ENCODE data around the gene BSN. TPM values are rescaled to one million over a fixed set of nuclear protein-coding genes. Genes with fewer than 3 reads are reported as not detected.

The BSN gene
- total RNA-seq, 5 donors from 2014 or later (not counting 1 experiment from before 2014, with no cell fraction given) = 0.08 to 0.44 (median 0.32) TPM

DNA sequence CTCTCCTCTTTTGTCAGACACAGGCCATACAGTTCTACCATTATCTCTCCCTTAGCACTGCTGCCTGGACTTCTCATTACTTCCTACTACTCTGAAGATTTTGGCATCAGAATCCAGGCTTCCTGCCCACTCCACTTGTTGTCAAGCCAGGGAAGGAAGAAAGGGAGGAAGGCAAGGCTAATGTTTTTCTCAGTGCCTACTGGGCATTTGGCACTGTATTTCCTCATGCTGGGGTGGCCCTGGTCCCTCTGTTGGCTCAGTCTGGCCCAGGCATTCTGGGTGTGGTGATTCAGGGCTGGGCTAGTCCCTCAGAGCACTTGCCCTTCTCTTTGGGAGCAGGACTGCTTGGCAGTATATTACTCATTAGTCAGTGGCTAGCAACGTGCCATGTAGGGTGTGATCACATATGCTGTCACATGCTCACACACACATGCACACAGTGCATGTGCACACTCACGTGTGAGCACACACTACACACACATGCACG, 52.9 kb downstream of the BSN start:
- Mint-ChIP-seq H3K9me3 (peaks cover 0 to under 1% (median 0%) of the 10 kb centered on the region in 3 donors), H3K27me3 (no peaks in the 10 kb centered on the region), H3K36me3 (no peaks in the 10 kb centered on the region), H3K4me1 (peaks cover 20 to 21% (median 20%) of the 10 kb centered on the region in 3 donors), H3K4me3 (no peak overlapping the region), H3K27ac (no peak overlapping the region)
- WGBS (ENCODE audit: insufficient coverage) = 84% methylated on average over 3 of the region's 3 CpGs
- ATAC-seq (replicated peaks in 1 of 4) = no peak
- CTCF ChIA-PET = no interaction called here
- no peaks in the 10 kb centered on the region for H3K36me3 ChIP-seq (ENCODE audit: control insufficient read depth in 2 of 2, extremely low read depth in 1 of 2, insufficient read depth in 1 of 2, low read length in 1 of 2)
- peaks cover 7 to 14% of the 10 kb centered on the region in 2 experiments for H3K4me1 ChIP-seq (ENCODE audit: control insufficient read depth in 1 of 2, extremely low read depth in 1 of 2, insufficient read depth in 2 of 2, low read length in 2 of 2)
- no peak overlapping the region for H3K27ac ChIP-seq (ENCODE audit: low read length)
- no peaks in the 10 kb centered on the region for H3K9me3 ChIP-seq
- H3K27me3 ChIP-seq (replicated peaks in 1 of 2; ENCODE audit: control insufficient read depth in 2 of 2, extremely low read depth in 1 of 2, insufficient read depth in 2 of 2, low read length in 1 of 2) = peaks cover 0 to 3% of the 10 kb centered on the region in 2 experiments
- POLR2A ChIA-PET = no interaction called here
- H3K4me3 ChIP-seq (ENCODE audit: control insufficient read depth in 1 of 2, extremely low read depth in 1 of 2, low read length in 1 of 2) = no peak overlapping the region
- no peak for DNase-seq

GRCh38 chr3:49607796-49608195, 53.5 kb downstream of the BSN start:
- H3K27ac ChIP-seq (ENCODE audit: low read length) = no peak overlapping the region
- no peak overlapping the region for H3K4me3 ChIP-seq (ENCODE audit: control insufficient read depth in 1 of 2, extremely low read depth in 1 of 2, low read length in 1 of 2)
- Mint-ChIP-seq H3K36me3 (no peaks in the 10 kb centered on the region), H3K4me1 (peaks cover 17 to 18% (median 17%) of the 10 kb centered on the region in 3 donors), H3K4me3 (no peak overlapping the region), H3K27me3 (no peaks in the 10 kb centered on the region), H3K9me3 (peaks cover 3 to 6% (median 6%) of the 10 kb centered on the region in 3 donors), H3K27ac (no peak overlapping the region)
- peaks cover 6 to 7% of the 10 kb centered on the region in 2 experiments for H3K4me1 ChIP-seq (ENCODE audit: control insufficient read depth in 1 of 2, extremely low read depth in 1 of 2, insufficient read depth in 2 of 2, low read length in 2 of 2)
- CTCF ChIA-PET = no interaction called here
- WGBS (ENCODE audit: insufficient coverage) = 50% methylated on average over 1 of the region's 5 CpGs
- POLR2A ChIA-PET = no interaction called here
- H3K36me3 ChIP-seq (ENCODE audit: control insufficient read depth in 2 of 2, extremely low read depth in 1 of 2, insufficient read depth in 1 of 2, low read length in 1 of 2) = no peaks in the 10 kb centered on the region
- H3K27me3 ChIP-seq (replicated peaks in 1 of 2; ENCODE audit: control insufficient read depth in 2 of 2, extremely low read depth in 1 of 2, insufficient read depth in 2 of 2, low read length in 1 of 2) = peaks cover 0 to 3% of the 10 kb centered on the region in 2 experiments
- H3K9me3 ChIP-seq = no peaks in the 10 kb centered on the region
- DNase-seq (no peak), ATAC-seq (replicated peaks in 1 of 4) (no peak)

- no peaks in the 10 kb centered on the region for H3K27me3 Mint-ChIP-seq
- no peak overlapping the region for H3K27ac Mint-ChIP-seq
- ChIA-PET CTCF (no interaction called here), POLR2A (no interaction called here)
- peaks cover 1 to 2% (median 2%) of the 10 kb centered on the region in 3 donors for H3K4me1 Mint-ChIP-seq
- Histone ChIP-seq H3K36me3 (ENCODE audit: control insufficient read depth in 2 of 2, extremely low read depth in 1 of 2, insufficient read depth in 1 of 2, low read length in 1 of 2) (no peaks in the 10 kb centered on the region), H3K4me1 (ENCODE audit: control insufficient read depth in 1 of 2, extremely low read depth in 1 of 2, insufficient read depth in 2 of 2, low read length in 2 of 2) (no peaks in the 10 kb centered on the region), H3K4me3 (ENCODE audit: control insufficient read depth in 1 of 2, extremely low read depth in 1 of 2, low read length in 1 of 2) (no peak overlapping the region), H3K9me3 (no peaks in the 10 kb centered on the region), H3K27ac (ENCODE audit: low read length) (no peak overlapping the region), H3K27me3 (replicated peaks in 1 of 2; ENCODE audit: control insufficient read depth in 2 of 2, extremely low read depth in 1 of 2, insufficient read depth in 2 of 2, low read length in 1 of 2) (peaks cover 0 to 3% of the 10 kb centered on the region in 2 experiments)
- H3K36me3 Mint-ChIP-seq = no peaks in the 10 kb centered on the region
- 72% methylated on average over 3 of the region's 5 CpGs for WGBS (ENCODE audit: insufficient coverage)
- no peak overlapping the region for H3K4me3 Mint-ChIP-seq
- ATAC-seq (replicated peaks in 1 of 4) = no peak
- no peak for DNase-seq
- H3K9me3 Mint-ChIP-seq = peaks cover 3 to 9% (median 6%) of the 10 kb centered on the region in 3 donors
Measured at GRCh38 chr3:49609314-49609713, 55.0 kb downstream of the BSN start.

DNA sequence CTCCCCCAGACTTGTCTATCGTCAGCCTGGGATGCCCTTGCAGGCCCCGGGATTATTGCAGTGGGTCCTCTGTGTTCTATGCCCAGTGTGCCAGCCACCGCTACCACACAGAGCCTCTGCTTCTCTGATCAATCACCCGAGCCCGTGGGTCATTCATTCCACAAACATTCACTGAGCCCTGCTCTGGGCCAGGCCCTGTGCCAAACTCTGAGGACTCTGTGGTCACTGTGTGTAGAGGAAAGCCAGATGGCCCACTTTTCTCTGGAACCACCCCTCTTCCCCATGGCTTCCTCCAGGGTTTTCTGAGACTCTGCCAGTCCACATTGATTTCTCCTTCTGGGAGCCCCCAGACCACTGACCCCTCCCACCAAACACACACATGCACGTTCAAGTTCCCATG, 55.5 kb downstream of the BSN start:
- Histone ChIP-seq H3K4me3 (ENCODE audit: control insufficient read depth in 1 of 2, extremely low read depth in 1 of 2, low read length in 1 of 2) (no peak overlapping the region), H3K27me3 (replicated peaks in 1 of 2; ENCODE audit: control insufficient read depth in 2 of 2, extremely low read depth in 1 of 2, insufficient read depth in 2 of 2, low read length in 1 of 2) (peaks cover 0 to 3% of the 10 kb centered on the region in 2 experiments), H3K36me3 (ENCODE audit: control insufficient read depth in 2 of 2, extremely low read depth in 1 of 2, insufficient read depth in 1 of 2, low read length in 1 of 2) (no peaks in the 10 kb centered on the region), H3K4me1 (ENCODE audit: control insufficient read depth in 1 of 2, extremely low read depth in 1 of 2, insufficient read depth in 2 of 2, low read length in 2 of 2) (no peaks in the 10 kb centered on the region), H3K9me3 (no peaks in the 10 kb centered on the region), H3K27ac (ENCODE audit: low read length) (no peak overlapping the region)
- no peaks in the 10 kb centered on the region for H3K27me3 Mint-ChIP-seq
- no peak for ATAC-seq (replicated peaks in 1 of 4)
- H3K4me1 Mint-ChIP-seq = no peaks in the 10 kb centered on the region
- 100% methylated on average over 2 of the region's 6 CpGs for WGBS (ENCODE audit: insufficient coverage)
- POLR2A ChIA-PET = no interaction called here
- H3K9me3 Mint-ChIP-seq = peaks cover 3 to 9% (median 6%) of the 10 kb centered on the region in 3 donors
- H3K36me3 Mint-ChIP-seq = no peaks in the 10 kb centered on the region
- no peak overlapping the region for H3K27ac Mint-ChIP-seq
- CTCF ChIA-PET = no interaction called here
- H3K4me3 Mint-ChIP-seq = no peak overlapping the region
- DNase-seq = no peak

DNA sequence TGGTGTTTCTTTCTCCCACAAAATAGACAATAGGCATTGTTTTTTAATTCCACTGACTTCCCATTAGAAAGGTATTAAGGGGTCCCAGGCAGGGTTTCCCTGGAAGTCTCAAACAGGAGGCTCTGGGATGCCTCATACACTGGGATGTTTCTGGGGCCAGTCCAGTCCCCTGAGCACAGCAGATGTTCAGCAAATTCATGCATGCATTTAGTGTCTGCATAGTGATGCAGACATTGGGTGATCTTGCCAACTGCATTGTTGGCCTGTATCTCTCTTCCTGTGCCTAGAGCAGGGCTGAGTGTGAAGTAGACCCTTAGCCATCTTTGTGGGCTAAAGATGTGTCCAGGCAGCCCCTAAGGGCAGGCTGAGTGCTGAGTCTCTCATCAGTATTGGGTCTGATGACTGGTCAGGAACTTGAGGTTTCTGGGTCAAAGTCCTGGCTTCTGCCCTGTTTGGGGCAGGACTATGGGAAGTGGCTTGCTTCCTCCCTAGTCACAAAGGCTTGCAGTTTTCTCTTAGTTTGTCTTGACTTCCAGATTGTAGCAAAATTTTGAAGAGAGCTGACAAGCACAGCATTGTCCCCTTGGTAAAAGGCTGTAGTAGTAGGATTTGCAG, 56.5 kb downstream of the BSN start:
- ChIA-PET POLR2A (no interaction called here), CTCF (interaction anchor here in 1 of 2 donors (0.7 kb wide), 1 partner anchor 412 kb away, joined by 3 read pairs; no protein-coding TSS in a partner anchor)
- Mint-ChIP-seq H3K27me3 (no peaks in the 10 kb centered on the region), H3K9me3 (peaks cover 3 to 9% (median 6%) of the 10 kb centered on the region in 3 donors), H3K4me1 (no peaks in the 10 kb centered on the region), H3K27ac (no peak overlapping the region), H3K4me3 (no peak overlapping the region), H3K36me3 (no peaks in the 10 kb centered on the region)
- DNase-seq (no peak), ATAC-seq (replicated peaks in 1 of 4) (no peak)
- Histone ChIP-seq H3K36me3 (ENCODE audit: control insufficient read depth in 2 of 2, extremely low read depth in 1 of 2, insufficient read depth in 1 of 2, low read length in 1 of 2) (no peaks in the 10 kb centered on the region), H3K27ac (ENCODE audit: low read length) (no peak overlapping the region), H3K4me1 (ENCODE audit: control insufficient read depth in 1 of 2, extremely low read depth in 1 of 2, insufficient read depth in 2 of 2, low read length in 2 of 2) (no peaks in the 10 kb centered on the region), H3K27me3 (replicated peaks in 1 of 2; ENCODE audit: control insufficient read depth in 2 of 2, extremely low read depth in 1 of 2, insufficient read depth in 2 of 2, low read length in 1 of 2) (peaks cover 0 to 3% of the 10 kb centered on the region in 2 experiments), H3K4me3 (ENCODE audit: control insufficient read depth in 1 of 2, extremely low read depth in 1 of 2, low read length in 1 of 2) (no peak overlapping the region), H3K9me3 (no peaks in the 10 kb centered on the region)

DNA sequence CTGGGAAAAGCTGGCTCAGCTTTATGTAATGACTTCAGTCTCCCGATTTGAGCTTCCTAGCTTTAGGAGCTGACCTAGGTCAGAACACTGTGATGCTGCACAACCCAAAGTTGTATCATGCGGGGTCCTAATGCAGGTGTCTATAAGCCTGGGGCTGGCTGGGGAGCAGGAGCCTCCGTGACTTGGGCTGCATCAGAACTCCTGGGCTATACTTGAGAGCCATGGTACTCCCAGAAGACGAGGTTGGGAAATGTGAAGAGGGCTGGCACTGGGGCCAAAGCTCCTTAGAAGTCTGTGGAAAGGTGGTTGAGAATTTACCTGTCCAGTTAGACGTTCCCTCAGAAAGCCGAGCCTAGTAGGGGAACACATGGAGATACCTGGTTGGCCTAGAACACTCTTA, 57.0 kb downstream of the BSN start:
- POLR2A ChIA-PET = no interaction called here
- H3K27me3 ChIP-seq (replicated peaks in 1 of 2; ENCODE audit: control insufficient read depth in 2 of 2, extremely low read depth in 1 of 2, insufficient read depth in 2 of 2, low read length in 1 of 2) = peaks cover 0 to 3% of the 10 kb centered on the region in 2 experiments
- H3K9me3 ChIP-seq = no peaks in the 10 kb centered on the region
- ATAC-seq (replicated peaks in 1 of 4) (no peak), DNase-seq (no peak)
- H3K27ac Mint-ChIP-seq = no peak overlapping the region
- no peaks in the 10 kb centered on the region for H3K27me3 Mint-ChIP-seq
- H3K9me3 Mint-ChIP-seq = peaks cover 3 to 9% (median 6%) of the 10 kb centered on the region in 3 donors
- no peaks in the 10 kb centered on the region for H3K4me1 ChIP-seq (ENCODE audit: control insufficient read depth in 1 of 2, extremely low read depth in 1 of 2, insufficient read depth in 2 of 2, low read length in 2 of 2)
- 73% methylated on average over 6 of the region's 6 CpGs for WGBS (ENCODE audit: insufficient coverage)
- H3K27ac ChIP-seq (ENCODE audit: low read length) = no peak overlapping the region
- H3K4me3 ChIP-seq (ENCODE audit: control insufficient read depth in 1 of 2, extremely low read depth in 1 of 2, low read length in 1 of 2) = no peak overlapping the region
- H3K4me1 Mint-ChIP-seq = no peaks in the 10 kb centered on the region
- no peaks in the 10 kb centered on the region for H3K36me3 ChIP-seq (ENCODE audit: control insufficient read depth in 2 of 2, extremely low read depth in 1 of 2, insufficient read depth in 1 of 2, low read length in 1 of 2)
- H3K36me3 Mint-ChIP-seq = no peaks in the 10 kb centered on the region
- CTCF ChIA-PET = interaction anchor here in 1 of 2 donors (1.0 kb wide), 1 partner anchor 613 kb away, joined by 3 read pairs; no protein-coding TSS in a partner anchor
- H3K4me3 Mint-ChIP-seq = no peak overlapping the region

Data from T-cell (primary cell).